AG20443 (cell line): Measurements from ENCODE around the gene CMTM4.

Experiments
- DNase-seq: peaks from one replicate; pipeline ENCODE4 v3.0.0; 2012; ENCODE audit warnings: low spot score, mixed read lengths

The CMTM4 gene

DNA sequence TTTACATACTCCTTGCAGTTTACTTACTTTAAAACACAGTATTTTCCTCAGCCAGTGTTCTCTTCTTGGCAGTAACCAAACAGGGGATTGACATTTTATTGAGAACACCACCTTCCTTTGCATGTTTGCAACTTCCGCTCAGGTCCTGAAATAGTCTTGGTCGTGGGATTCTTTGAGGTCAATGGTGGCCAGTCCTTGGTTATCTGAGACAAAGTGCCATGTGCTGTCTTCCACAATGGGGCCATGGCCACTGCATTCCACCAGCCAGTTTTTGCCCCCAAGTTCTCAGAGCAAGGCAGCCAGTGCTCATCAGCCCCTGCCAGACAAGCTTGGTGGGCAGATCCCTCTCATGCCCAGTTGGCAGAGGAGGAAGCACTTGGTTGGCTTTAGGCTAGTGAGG is 22.9 kb downstream of the CMTM4 start:
- no peak for DNase-seq

GRCh38 chr16:66670691-66671388 is 25.7 kb downstream of the CMTM4 start:
- DNase-seq: no peak

DNA sequence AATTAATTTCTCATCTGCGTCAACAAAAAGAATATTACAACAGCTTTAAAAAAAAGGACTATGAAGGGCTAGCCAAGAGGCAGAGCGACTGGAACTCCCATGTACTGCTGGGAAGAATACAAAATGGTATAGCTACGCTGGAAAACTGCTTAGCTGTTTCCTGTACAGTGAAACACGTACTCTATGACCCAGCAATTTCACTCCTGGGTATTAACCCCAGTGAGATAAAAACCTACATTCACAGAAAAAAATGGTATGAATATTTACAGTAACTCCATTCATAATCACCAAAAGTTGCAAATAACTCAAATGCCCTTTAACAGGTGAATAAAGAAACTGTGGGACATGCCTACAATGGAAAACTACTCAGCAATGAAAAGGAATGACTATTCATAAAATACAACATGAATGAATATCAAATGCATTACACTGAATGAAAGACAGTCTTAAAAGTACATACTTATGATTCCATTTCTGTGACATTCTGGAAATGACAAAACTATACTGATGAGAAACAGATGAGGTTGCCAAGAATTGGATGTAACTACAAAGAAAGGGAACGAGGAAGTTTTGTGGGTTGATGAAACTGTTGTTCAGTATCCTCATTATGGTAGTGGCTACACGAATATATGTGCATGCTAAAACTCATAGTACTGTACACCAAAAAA is 27.6 kb downstream of the CMTM4 start:
- DNase-seq: peak; percentile 64

GRCh38 chr16:66667944-66668343 is 28.6 kb downstream of the CMTM4 start:
- no peak for DNase-seq

DNA sequence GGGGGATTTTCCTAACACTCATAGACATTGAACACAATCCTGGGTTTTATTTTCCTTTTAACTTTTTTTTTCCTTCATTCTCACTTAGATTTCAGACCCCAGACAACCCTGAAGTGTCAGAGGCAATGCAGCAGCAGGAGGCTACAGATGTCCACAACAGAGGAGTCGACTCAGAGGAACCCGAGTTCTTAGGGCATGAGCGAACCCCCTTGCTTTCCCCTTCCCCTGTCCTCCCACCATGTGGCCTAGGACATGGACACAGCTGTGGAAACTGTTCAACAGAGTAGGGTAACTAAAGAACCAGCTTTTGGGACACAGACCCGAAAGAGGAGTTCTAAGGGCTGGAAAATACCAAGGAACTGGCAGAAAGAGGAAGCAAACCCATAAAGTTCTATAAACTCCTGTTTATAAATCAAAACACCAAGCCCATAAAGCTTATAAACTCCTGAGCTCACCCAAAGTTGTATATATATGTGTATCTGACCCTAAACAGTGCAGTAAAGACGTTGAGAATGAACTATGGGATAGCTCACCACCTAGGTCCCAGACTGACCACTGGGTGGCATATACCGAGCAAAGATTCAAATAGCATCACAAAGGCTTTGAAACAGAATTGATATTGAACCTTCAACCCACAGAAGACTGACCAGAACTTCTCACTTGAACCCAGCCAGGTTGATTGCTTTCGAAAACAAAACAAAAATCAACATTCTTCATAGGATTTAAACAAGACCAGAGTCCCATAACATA is 33.9 kb downstream of the CMTM4 start:
- peak; percentile 56 for DNase-seq

DNA sequence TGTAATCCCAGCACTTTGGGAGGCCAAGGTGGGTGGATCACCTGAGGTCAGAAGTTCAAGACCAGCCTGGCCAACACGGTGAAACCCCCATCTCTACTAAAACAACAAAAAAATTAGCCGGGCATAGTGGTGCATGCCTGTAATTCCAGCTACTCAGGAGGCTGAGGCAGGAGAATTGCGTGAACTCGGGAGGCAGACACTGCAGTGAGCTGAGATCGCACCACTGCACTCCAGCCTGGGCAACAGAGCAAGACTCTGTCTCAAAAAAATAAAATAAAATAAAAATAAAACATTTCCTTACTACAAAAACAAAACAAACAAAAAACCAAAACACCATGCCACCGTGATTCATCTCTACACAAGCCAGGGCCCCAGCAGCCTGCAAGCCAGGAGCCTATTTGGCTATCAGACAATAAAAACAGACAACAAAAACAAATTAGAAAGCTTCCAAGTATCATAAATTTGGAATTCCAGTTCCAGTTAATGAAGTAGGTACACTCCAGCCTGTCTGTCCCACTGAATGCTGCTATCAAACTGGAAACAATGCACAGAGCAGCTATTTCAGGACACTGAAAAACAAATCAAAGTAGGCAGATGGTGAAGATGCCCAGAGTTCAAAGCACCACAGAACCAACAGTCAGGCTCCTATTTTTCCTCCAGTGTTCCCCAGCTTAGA is 34.7 kb downstream of the CMTM4 start:
- peak; percentile 40 for DNase-seq

DNA sequence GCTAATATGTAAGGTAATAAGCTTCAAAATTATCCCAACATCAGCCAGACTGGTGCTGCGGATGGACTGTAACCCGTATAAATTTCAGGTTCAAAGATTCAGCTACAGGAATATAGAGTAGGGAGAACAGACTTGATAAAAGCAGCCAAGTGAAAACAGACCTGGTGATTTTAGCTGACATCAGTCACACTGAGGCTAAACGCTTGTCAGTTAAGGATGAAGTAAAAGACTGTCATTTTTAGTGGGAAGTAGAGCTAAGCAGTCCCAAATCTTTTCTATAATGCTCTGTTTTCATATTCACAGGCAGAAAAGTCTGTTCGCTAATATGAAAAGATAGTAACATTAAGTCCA is 35.4 kb downstream of the CMTM4 start:
- DNase-seq: no peak

DNA sequence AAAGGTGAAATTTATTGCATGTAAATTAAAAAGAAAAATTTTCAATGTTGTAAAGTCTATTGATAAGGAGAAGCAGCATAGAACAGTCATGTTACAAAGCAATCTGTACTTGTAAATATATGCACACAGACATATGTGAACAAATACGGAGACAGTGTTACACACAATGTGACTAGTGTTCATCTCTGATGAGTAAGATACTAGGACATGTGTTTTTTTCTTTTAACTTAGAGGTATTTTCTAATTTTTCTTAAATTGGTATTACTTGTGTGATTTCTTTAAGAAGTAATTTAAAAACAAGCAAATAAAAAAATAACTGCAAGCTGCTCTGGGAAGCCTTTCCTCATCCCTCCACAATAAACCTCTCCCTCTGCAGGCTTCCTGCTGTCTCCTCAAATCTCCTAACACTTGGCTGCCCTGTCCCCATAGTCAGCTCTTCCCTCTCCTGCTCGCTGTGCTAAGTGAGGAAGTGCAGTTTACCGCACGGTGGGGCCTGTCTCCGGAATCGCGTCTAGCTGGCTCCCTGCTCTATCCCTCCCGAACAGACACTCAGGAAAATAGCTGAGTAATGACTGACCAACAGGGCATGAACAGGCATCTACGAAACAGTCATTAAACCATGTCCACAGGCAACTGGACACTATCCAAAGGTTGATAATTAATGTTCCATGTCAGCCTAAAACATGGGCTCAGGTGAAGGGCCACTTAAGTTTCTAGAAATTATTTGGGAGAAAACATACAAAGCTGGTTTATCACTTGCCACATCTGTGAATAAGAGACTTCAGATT is 35.9 kb downstream of the CMTM4 start:
- DNase-seq: peak; percentile 89

GRCh38 chr16:66658860-66659190 is 37.7 kb downstream of the CMTM4 start:
- no peak for DNase-seq

DNA sequence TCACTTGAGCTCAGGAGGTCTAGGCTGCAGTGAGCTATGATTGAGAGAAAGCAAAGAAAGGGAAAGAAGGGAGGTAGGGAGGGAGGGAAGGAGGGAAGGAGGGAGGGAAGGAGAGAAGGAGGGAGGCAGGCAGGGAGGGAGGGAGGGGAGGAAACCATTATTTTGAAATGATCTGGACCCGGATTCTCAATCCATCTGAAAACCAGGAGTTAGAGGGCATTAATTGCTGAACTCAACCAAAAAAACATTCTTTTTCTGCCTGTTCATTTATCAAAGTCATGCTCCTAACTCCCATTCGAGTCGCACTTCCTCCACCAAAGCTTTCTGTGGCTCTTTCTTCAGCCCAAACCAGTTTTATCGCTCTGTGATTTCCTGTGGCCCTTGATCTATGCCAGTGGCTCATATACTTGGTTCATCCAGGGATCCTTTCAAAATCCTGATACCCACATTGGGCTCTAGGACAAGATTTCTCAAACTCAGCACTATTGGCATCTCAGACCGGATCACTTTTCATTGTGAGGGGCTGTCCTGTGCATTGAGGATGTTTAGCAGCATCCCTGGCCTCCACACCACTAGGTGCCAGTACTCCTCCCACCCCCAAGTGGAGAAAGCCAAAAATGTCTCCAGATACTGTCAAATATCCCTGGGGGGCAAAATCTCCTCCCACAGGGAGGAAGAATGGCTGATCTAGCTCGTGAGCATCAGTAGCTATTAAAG is 38.2 kb downstream of the CMTM4 start:
- DNase-seq: no peak

GRCh38 chr16:66656547-66656946 is 40.0 kb downstream of the CMTM4 start:
- no peak for DNase-seq

- no peak for DNase-seq
Observed at GRCh38 chr16:66653581-66654350, 42.8 kb downstream of the CMTM4 start.

GRCh38 chr16:66652661-66653360 is 43.7 kb downstream of the CMTM4 start:
- no peak for DNase-seq

- DNase-seq: no peak
Observed at GRCh38 chr16:66651965-66652364, 44.6 kb downstream of the CMTM4 start.

DNA sequence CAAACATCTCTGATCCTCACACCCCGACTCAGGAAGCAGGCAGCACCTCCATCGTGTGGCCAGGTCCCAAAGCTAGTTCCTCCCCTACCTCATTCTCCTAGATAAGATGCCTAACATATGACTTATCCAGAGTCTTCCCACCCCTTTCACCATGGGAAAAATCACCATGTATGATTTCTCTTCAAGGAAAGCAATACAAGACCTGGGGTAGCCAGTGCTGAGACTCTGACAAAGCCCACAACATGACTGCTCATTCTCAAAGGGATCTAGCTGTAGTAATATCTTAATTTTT is 45.1 kb downstream of the CMTM4 start:
- no peak for DNase-seq

DNA sequence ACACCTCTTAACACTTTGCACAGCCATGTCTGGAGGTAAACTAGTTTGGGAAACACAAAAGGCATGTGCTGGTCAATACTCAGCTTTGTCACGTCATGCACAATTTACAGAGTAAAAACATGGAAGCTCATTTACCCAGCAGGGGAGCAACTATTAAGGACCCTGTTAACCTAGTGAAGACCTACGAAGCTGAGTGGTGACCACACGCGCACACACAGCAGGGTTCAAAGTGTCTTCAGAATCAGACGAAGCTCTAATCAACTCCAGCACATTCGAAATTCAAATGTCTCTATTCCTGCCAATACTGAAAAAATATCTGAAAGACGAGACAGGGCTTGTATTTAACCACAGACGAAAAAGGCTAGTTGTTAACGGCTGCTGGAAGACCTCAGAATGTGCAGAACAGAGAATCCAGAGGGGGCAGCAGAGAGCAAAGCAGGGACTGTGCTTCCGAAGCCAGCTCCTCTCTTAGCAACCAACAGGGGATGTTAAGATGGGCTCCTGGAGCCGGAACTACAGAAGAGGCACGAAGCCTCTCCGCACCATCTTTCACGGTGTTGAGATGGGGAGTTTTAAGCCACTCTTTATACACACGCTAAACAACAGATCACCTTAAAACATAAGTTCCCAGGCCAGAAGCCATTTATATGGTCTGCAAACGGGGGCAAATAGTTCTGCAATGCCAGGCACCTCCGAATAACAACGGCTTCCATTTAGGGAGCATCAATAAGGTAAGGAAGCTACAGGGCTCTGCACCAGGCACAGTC is 45.7 kb downstream of the CMTM4 start:
- peak; percentile 89 for DNase-seq

DNA sequence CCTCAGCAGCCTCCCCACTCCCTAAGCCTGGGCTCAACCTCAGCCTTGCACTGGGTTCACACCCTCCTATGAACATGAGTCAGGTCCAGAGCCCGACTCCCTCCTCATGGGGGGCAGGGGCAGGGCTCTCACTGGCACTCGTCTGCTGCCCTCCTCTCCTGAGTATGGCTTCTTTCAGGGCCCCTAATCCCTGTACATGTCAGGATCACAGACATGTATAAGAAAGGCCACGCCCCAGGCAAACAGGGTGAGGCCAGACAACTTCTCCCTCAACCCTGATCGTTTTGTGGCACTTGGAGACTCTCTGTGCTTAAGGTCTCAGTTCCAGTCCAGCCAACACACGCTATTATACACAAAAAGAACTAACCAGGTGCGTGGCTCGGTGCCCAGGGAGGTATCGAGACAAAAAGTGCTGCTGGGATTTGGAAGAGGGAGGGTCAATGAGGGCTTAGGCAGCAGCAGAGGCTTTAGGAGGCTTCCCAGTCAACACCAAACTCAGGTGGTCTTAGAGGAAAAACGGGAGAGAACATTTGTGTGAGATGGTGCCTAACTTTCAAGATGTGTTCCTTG is 46.8 kb downstream of the CMTM4 start:
- no peak for DNase-seq

- no peak for DNase-seq
Observed at GRCh38 chr16:66649167-66649566, 47.4 kb downstream of the CMTM4 start.

- DNase-seq: no peak
Observed at GRCh38 chr16:66647866-66648265, 48.7 kb downstream of the CMTM4 start.
